HEK293 (cell line): ENCODE data around the gene NKAIN4.

Experiments
- FEZF1 ChIP-seq: fragments of 450-650 bp; formaldehyde crosslinking; IDR thresholded peaks from 2 replicates; pipeline ENCODE4 v1.5.1; 2016; ENCODE audit warnings: missing biosample characterization, missing genetic modification characterization
- INSM2 ChIP-seq: fragments of 450-650 bp; formaldehyde crosslinking; IDR thresholded peaks from 2 replicates; pipeline ENCODE4 v1.5.1; 2016; ENCODE audit warnings: missing biosample characterization, missing genetic modification characterization
- MZF1 ChIP-seq: fragments of 450-650 bp; formaldehyde crosslinking; IDR thresholded peaks from 2 replicates; pipeline ENCODE4 v1.5.1; 2017; ENCODE audit warnings: missing biosample characterization, missing genetic modification characterization, borderline replicate concordance
- PATZ1 ChIP-seq: fragments of 450-650 bp; formaldehyde crosslinking; IDR thresholded peaks from 2 replicates; pipeline ENCODE4 v1.5.1; 2016; ENCODE audit warnings: missing biosample characterization, missing genetic modification characterization
- PRDM4 ChIP-seq: fragments of 450-650 bp; formaldehyde crosslinking; IDR thresholded peaks from 2 replicates; pipeline ENCODE4 v1.5.1; 2017; ENCODE audit warnings: missing biosample characterization, missing genetic modification characterization
- SP3 ChIP-seq: fragments of 450-650 bp; formaldehyde crosslinking; IDR thresholded peaks from 2 replicates; pipeline ENCODE4 v1.5.1; 2016; ENCODE audit warnings: missing biosample characterization, missing genetic modification characterization
- SP7 ChIP-seq: fragments of 450-650 bp; formaldehyde crosslinking; IDR thresholded peaks from 2 replicates; pipeline ENCODE4 v1.5.1; 2016; ENCODE audit warnings: missing biosample characterization, missing genetic modification characterization
- ZBTB17 ChIP-seq: fragments of 450-650 bp; formaldehyde crosslinking; IDR thresholded peaks from 2 replicates; pipeline ENCODE4 v1.5.1; 2016; ENCODE audit warnings: missing biosample characterization, missing genetic modification characterization
- ZBTB21 ChIP-seq: fragments of 450-650 bp; formaldehyde crosslinking; IDR thresholded peaks from 2 replicates; pipeline ENCODE4 v1.5.1; 2017; ENCODE audit warnings: missing biosample characterization, missing genetic modification characterization
- ZBTB48 ChIP-seq: fragments of 450-650 bp; formaldehyde crosslinking; IDR thresholded peaks from 2 replicates; pipeline ENCODE4 v1.5.1; 2016; ENCODE audit warnings: missing biosample characterization, missing genetic modification characterization
- ZBTB49 ChIP-seq: fragments of 450-650 bp; formaldehyde crosslinking; IDR thresholded peaks from 2 replicates; pipeline ENCODE4 v1.5.1; 2016; ENCODE audit warnings: missing biosample characterization, missing genetic modification characterization, low read depth
- ZFP37 ChIP-seq: fragments of 450-650 bp; formaldehyde crosslinking; IDR thresholded peaks from 2 replicates; pipeline ENCODE4 v1.5.1; 2016; ENCODE audit warnings: missing biosample characterization, missing genetic modification characterization
- ZNF19 ChIP-seq: fragments of 450-650 bp; formaldehyde crosslinking; IDR thresholded peaks from 2 replicates; pipeline ENCODE4; 2016; ENCODE audit warnings: missing biosample characterization, missing genetic modification characterization, low read depth
- ZNF26 ChIP-seq: fragments of 450-650 bp; formaldehyde crosslinking; IDR thresholded peaks from 2 replicates; pipeline ENCODE4 v1.5.1; 2016; ENCODE audit warnings: missing biosample characterization, missing genetic modification characterization
- ZNF366 ChIP-seq: fragments of 450-650 bp; formaldehyde crosslinking; conservative IDR thresholded peaks from 2 replicates; pipeline ENCODE4 v1.5.1; 2016; ENCODE audit warnings: missing biosample characterization, missing genetic modification characterization
- ZNF433 ChIP-seq: fragments of 450-650 bp; formaldehyde crosslinking; IDR thresholded peaks from 2 replicates; pipeline ENCODE4 v1.5.1; 2016; ENCODE audit warnings: missing biosample characterization, missing genetic modification characterization, low read depth
- ZNF501 ChIP-seq: fragments of 450-650 bp; formaldehyde crosslinking; IDR thresholded peaks from 2 replicates; pipeline ENCODE4 v1.5.1; 2016; ENCODE audit warnings: missing biosample characterization, missing genetic modification characterization
- ZNF529 ChIP-seq: fragments of 450-650 bp; formaldehyde crosslinking; IDR thresholded peaks from 2 replicates; pipeline ENCODE4 v1.5.1; 2017; ENCODE audit warnings: missing genetic modification characterization, missing biosample characterization; ENCODE audit not compliant: insufficient replicate concordance
- ZNF558 ChIP-seq: fragments of 450-650 bp; formaldehyde crosslinking; IDR thresholded peaks from 2 replicates; pipeline ENCODE4 v1.5.1; 2016; ENCODE audit warnings: missing biosample characterization, missing genetic modification characterization
- ZNF600 ChIP-seq: fragments of 450-650 bp; formaldehyde crosslinking; IDR thresholded peaks from 2 replicates; pipeline ENCODE4 v1.5.1; 2016; ENCODE audit warnings: missing biosample characterization, missing genetic modification characterization
- ZNF629 ChIP-seq: fragments of 450-650 bp; formaldehyde crosslinking; IDR thresholded peaks from 2 replicates; pipeline ENCODE4 v1.5.1; 2017; ENCODE audit warnings: missing biosample characterization, missing genetic modification characterization
- ZNF670 ChIP-seq: fragments of 450-650 bp; formaldehyde crosslinking; IDR thresholded peaks from 2 replicates; pipeline ENCODE4 v1.5.1; 2016; ENCODE audit warnings: missing biosample characterization, missing genetic modification characterization, low read depth
- ZNF692 ChIP-seq: fragments of 450-650 bp; formaldehyde crosslinking; IDR thresholded peaks from 2 replicates; pipeline ENCODE4 v1.5.1; 2016; ENCODE audit warnings: missing biosample characterization, missing genetic modification characterization
- ZNF704 ChIP-seq: fragments of 450-650 bp; formaldehyde crosslinking; IDR thresholded peaks from 2 replicates; pipeline ENCODE4 v1.5.1; 2016; ENCODE audit warnings: missing biosample characterization, missing genetic modification characterization
- ZNF76 ChIP-seq: fragments of 450-650 bp; formaldehyde crosslinking; IDR thresholded peaks from 2 replicates; pipeline ENCODE4; 2016; ENCODE audit warnings: low read depth, missing biosample characterization, missing genetic modification characterization, borderline replicate concordance
- ZNF777 ChIP-seq: fragments of 450-650 bp; formaldehyde crosslinking; IDR thresholded peaks from 2 replicates; pipeline ENCODE4 v1.5.1; 2017; ENCODE audit warnings: missing biosample characterization, missing genetic modification characterization, borderline replicate concordance

Gene NKAIN4

GRCh38 chr20:63273635-63274380 lies 19.5 kb upstream of the NKAIN4 start (continued):
- TF ChIP-seq ZNF558 (tag by site-specific recombination): no peak
- no peak for TF ChIP-seq ZBTB49
- no peak for TF ChIP-seq ZNF26 (tag by site-specific recombination)
- TF ChIP-seq ZNF777: no peak
- peak; percentile 43; the same call in 1 of the 2 replicates for TF ChIP-seq ZBTB48 (tag by site-specific recombination)
- TF ChIP-seq INSM2 (tag by site-specific recombination): peak; percentile 26; the same call in 1 of the 2 replicates
- TF ChIP-seq ZBTB21 (tag by site-specific recombination): peak; percentile 63; the same call in 1 of the 2 replicates
- TF ChIP-seq ZNF629: peak; percentile 83
- TF ChIP-seq ZFP37: peak; percentile 50
- 0 out of 2 replicates have a peak, but pooled peaks have one; percentile 24 for TF ChIP-seq ZNF692 (tag by site-specific recombination)
- TF ChIP-seq SP3: no peak
- no peak for TF ChIP-seq ZNF19
- TF ChIP-seq ZNF670 (tag by site-specific recombination): no peak
- no peak for TF ChIP-seq ZNF501 (tag by site-specific recombination)
- peak; percentile 63 for TF ChIP-seq PATZ1 (tag by site-specific recombination)
- TF ChIP-seq ZNF76 (tag by site-specific recombination): 0 out of 2 replicates have a peak, but pooled peaks have one; percentile 32
- no peak for TF ChIP-seq ZNF704 (tag by site-specific recombination)
- no peak for TF ChIP-seq ZNF433 (tag by site-specific recombination)
- TF ChIP-seq ZNF529 (tag by site-specific recombination): no peak
- peak; percentile 21; the same call in 1 of the 2 replicates for TF ChIP-seq SP7 (tag by site-specific recombination)
- TF ChIP-seq MZF1 (tag by site-specific recombination): no peak
- TF ChIP-seq ZNF366 (tag by site-specific recombination): peak; percentile 52; the same call in 1 of the 2 replicates
- TF ChIP-seq FEZF1 (tag by site-specific recombination): peak; percentile 63; the same call in 1 of the 2 replicates
- no peak for TF ChIP-seq PRDM4 (tag by site-specific recombination)
- peak; percentile 70 for TF ChIP-seq ZBTB17 (tag by site-specific recombination)
- TF ChIP-seq ZNF600 (tag by site-specific recombination): peak; percentile 99
